Rectal smooth muscle tissue (tissue), 1 donor: ENCODE measurements around the gene OCSTAMP.

ENCODE experiments used
- H3K27ac ChIP-seq: one replicate; pipeline ENCODE4 v1.7.0; 2013; ENCODE audit warnings: low read depth, low read length, inconsistent platforms
- H3K27me3 ChIP-seq: one replicate; pipeline ENCODE4 v1.7.0; 2013; ENCODE audit warnings: low read length; ENCODE audit not compliant: control insufficient read depth, insufficient read depth
- H3K36me3 ChIP-seq: one replicate; pipeline ENCODE4 v1.7.0; 2013; ENCODE audit warnings: low read length; ENCODE audit not compliant: control insufficient read depth, insufficient read depth
- H3K4me1 ChIP-seq: one replicate; pipeline ENCODE4 v1.7.0; 2013; ENCODE audit warnings: low read length; ENCODE audit not compliant: control insufficient read depth, insufficient read depth
- H3K4me3 ChIP-seq: one replicate; pipeline ENCODE4 v1.7.0; 2013; ENCODE audit warnings: low read length
- H3K9ac ChIP-seq: one replicate; pipeline ENCODE4 v1.7.0; 2013; ENCODE audit warnings: low read length

The OCSTAMP gene

DNA sequence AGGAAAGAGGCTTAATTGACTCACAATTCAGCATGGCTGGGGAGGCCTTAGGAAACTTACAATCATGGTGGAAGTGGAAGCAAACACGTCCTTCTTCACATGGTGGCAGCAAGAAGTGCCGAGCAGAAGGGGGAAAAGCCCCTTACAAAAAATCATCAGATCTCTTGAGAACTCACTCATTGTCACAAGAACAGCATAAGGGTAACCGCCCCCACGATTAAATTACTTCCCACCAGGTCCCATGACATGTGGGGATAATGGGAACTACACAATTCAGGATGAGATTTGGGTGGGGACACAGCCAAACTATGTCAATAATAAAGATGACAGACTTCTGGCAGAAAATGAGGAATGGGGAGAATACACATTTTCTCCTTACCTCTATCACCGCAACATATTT is 20.5 kb upstream of the OCSTAMP start:
- Histone ChIP-seq H3K27ac (no peak overlapping the region), H3K36me3 (no peaks in the 10 kb centered on the region), H3K4me3 (no peak overlapping the region), H3K4me1 (peaks cover 4% of the 10 kb centered on the region), H3K9ac (no peak overlapping the region), H3K27me3 (no peaks in the 10 kb centered on the region)

DNA sequence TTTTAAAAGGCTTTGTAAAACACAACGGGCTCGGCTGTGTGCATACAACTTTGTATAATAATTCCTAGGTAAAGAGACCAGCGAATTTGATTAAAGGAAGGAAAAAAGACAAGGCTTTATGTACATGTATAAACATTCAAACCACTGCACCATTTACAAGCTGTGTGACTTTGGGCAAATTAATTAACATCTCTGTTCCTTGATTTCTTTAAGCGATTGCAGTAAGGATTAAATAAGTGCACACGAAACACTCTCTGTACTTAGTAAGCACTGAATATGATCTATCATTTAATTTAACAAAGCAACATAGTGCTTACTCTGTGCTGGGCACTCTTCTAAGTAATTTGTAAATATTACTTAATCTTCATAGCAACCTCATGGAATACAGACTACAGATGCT is 19.5 kb upstream of the OCSTAMP start:
- H3K4me1 ChIP-seq, result peaks cover 4% of the 10 kb centered on the region
- H3K36me3 ChIP-seq, result no peaks in the 10 kb centered on the region
- H3K27ac ChIP-seq, result no peak overlapping the region
- H3K27me3 ChIP-seq, result no peaks in the 10 kb centered on the region
- no peak overlapping the region for H3K9ac ChIP-seq
- no peak overlapping the region for H3K4me3 ChIP-seq

DNA sequence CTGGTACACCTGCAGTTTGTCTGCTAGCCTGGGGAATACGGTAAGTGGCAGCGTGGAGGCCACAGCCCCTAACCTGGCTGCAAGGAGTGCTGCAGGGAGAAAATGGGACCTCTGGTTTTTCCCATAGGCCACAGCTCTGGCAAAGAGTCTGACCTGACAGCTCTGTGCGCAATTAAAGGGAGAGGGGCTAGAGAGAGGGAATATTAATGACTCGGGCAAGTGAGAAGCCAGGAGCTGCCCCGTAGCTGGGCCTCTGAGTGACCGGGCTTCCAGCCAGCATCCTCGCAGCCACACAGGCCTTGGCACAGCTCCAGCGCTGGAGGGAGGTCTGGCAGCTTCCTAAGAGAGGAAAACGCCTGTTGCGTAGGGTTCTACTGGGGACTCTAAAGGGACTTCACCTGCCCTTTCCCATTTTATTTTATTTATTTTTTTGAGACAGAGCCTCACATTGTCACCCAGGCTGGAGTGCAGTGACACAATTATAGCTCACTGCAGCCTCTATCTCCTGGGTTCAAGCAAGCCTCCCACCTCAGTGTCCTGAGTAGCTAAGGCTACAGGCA is 18.2 kb upstream of the OCSTAMP start:
- no peak overlapping the region for H3K9ac ChIP-seq
- no peaks in the 10 kb centered on the region for H3K27me3 ChIP-seq
- no peaks in the 10 kb centered on the region for H3K36me3 ChIP-seq
- H3K4me3 ChIP-seq, result no peak overlapping the region
- no peak overlapping the region for H3K27ac ChIP-seq
- peaks cover 4% of the 10 kb centered on the region for H3K4me1 ChIP-seq

DNA sequence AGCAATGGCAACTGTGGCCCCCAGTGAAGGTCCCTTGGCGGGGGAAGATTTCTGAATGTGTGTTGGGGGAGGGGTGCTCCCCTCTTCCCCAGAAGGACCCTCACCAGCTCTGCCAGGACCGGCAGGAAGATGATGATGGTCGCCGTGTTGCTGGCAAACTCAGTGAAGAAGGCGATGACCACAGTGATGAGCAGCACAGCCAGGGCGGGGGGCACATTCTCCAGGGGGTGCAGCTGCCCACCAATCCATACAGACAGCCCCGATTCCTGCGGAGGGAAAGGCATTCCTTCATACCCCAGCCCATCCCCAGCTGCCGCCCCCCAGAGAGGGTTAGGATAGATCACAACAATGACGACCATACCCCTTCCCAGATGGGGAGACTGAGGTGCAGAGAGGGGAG is 15.7 kb upstream of the OCSTAMP start:
- Histone ChIP-seq H3K9ac (no peak overlapping the region), H3K27me3 (no peaks in the 10 kb centered on the region), H3K27ac (no peak overlapping the region), H3K36me3 (no peaks in the 10 kb centered on the region), H3K4me3 (no peak overlapping the region), H3K4me1 (no peaks in the 10 kb centered on the region)

- Histone ChIP-seq H3K4me3 (no peak overlapping the region), H3K9ac (no peak overlapping the region), H3K27me3 (no peaks in the 10 kb centered on the region), H3K36me3 (no peaks in the 10 kb centered on the region), H3K4me1 (no peaks in the 10 kb centered on the region), H3K27ac (no peak overlapping the region)
Measured at GRCh38 chr20:46564241-46564957, 13.9 kb upstream of the OCSTAMP start.

DNA sequence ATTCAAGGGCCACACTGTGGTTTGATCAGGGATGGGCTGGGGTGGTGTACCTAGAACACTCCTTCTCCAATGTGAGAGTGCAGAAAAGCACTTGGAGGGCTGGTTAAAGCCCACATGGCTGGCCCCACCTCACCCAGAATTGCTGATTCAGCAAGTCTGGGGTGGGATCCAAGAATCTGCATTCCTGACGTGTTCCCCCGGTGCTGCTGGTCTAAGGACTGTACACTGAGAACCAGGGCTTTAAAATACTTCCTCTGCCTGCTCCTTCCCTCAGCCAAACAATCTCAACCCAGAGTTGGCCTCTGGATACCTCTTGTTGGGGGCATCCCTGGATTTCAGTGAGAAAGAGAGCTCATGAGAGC is 13.4 kb upstream of the OCSTAMP start:
- no peaks in the 10 kb centered on the region for H3K4me1 ChIP-seq
- no peaks in the 10 kb centered on the region for H3K36me3 ChIP-seq
- H3K27me3 ChIP-seq, result no peaks in the 10 kb centered on the region
- no peak overlapping the region for H3K4me3 ChIP-seq
- H3K9ac ChIP-seq, result no peak overlapping the region
- H3K27ac ChIP-seq, result no peak overlapping the region

DNA sequence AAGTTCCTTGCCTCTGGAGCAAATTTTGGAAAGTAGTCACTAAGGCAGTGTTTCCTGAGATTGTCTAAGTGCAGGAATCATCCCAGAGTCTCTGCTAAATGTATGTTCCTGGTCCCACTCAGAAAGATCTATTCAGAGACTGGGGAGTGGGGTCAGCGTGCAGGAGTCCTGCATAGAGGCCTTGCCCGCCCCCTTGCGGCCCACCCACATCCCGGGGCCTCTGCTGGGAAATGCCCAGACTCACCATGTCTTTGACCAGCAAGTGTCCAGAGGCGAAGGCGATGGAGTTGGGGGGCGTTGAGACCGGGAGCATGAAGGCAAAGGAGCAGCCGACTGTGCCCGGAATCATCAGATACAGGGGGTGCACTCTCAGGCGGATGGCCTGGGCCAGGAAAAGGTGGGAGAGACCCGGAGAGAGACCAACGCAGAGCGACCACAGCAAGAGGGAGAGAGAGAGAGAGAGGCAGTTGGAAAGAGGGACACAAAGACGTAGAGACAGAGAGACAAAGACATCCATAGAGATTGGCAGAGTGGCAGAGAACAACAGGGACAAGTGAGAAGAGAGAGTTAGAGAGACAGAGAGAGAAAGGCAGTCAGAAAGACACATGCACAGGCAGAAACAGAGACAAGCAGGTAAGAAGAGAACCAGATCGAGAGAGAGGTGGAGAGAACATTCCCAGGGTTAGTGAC is 12.9 kb upstream of the OCSTAMP start:
- H3K27ac ChIP-seq, result no peak overlapping the region

GRCh38 chr20:46562373-46563169 is 12.1 kb upstream of the OCSTAMP start:
- Histone ChIP-seq H3K9ac (no peak overlapping the region), H3K4me3 (peak overlapping the region; percentile 53)

More for the DNA sequence above, 12.9 kb upstream of the OCSTAMP start:
- Histone ChIP-seq H3K4me1 (no peaks in the 10 kb centered on the region), H3K4me3 (peak overlapping the region; percentile 53), H3K9ac (no peak overlapping the region), H3K36me3 (no peaks in the 10 kb centered on the region), H3K27me3 (no peaks in the 10 kb centered on the region)

DNA sequence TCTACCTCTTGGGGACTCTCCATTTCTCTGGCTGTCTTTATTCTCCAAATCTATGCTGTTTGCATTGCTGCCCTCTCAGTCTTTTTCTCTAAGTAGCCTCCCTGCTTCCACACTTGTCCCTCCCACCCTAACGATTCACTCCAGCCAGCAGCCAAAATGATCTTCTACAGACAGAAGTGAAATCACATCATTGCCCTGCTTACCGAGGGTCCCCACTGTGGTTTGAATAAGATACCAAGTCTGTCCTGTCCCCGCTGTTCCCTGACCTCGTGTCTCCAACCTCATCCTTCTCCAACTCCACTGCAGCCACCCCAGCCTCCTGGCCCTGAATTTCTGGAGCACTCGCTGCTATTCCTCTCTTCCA is 11.5 kb upstream of the OCSTAMP start:
- Histone ChIP-seq H3K4me1 (no peaks in the 10 kb centered on the region), H3K9ac (no peak overlapping the region), H3K27ac (no peak overlapping the region), H3K27me3 (no peaks in the 10 kb centered on the region), H3K36me3 (no peaks in the 10 kb centered on the region), H3K4me3 (peak overlapping the region; percentile 53)

More at GRCh38 chr20:46562373-46563169, 12.1 kb upstream of the OCSTAMP start:
- Histone ChIP-seq H3K36me3 (no peaks in the 10 kb centered on the region), H3K27me3 (no peaks in the 10 kb centered on the region), H3K4me1 (no peaks in the 10 kb centered on the region), H3K27ac (no peak overlapping the region)

DNA sequence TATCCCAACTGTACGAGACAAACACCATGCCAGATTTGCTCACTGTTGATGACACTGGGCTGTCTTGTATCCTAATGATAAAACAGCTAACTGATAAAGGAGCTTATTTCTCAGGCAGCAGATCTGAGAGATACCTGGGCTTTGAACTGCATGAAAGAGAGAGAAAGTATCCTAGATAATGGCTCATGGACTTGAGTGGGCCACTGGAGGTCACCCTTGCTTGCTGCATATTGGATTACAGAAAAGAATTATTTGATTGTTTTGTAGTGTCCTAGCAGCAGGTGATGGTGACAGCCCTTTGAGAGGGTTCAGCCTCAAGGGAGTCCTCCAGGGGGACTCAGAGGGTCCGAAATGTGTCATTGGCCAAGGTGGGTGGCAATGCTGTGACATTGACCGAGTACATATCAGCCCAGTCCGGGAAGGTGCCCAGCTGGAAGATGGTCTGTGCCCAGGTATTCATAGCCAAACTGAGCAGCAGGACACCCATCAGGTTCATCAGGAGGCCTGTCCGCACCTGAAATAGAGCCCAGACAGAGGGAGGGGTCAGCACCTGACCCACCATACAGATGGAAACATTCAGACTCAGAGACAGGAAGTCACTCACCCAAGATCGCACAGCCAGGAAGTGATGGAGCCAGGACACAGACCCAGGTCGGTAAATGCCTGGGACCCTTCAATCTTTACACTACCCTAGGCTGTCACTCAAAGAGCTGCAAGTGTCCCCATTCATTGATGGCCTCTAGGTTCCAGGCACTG is 9.4 kb upstream of the OCSTAMP start:
- H3K4me3 ChIP-seq, result no peak overlapping the region
- no peak overlapping the region for H3K9ac ChIP-seq

DNA sequence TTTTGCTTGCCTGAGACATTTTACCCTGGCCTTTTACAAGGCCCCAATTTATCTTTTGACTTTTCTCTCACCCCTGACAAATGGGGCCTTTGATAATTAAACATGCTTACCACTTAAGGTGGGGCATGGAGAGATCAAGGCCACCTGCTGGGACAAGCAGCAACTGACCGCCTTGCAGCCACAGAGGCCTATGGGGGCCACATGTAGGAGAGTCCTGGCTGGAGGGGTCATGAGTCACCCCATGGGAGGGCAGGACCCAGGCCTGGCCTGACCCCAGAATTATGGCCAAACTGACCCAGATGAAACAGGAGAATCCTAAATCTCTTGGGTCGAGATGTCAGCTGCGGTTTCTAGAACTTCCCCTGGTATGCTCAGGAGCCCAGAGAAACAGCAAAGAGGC is 8.5 kb upstream of the OCSTAMP start:
- Histone ChIP-seq H3K4me3 (no peak overlapping the region), H3K9ac (no peak overlapping the region), H3K36me3 (no peaks in the 10 kb centered on the region), H3K27me3 (no peaks in the 10 kb centered on the region), H3K27ac (no peak overlapping the region), H3K4me1 (no peaks in the 10 kb centered on the region)

More for the DNA sequence above, 9.4 kb upstream of the OCSTAMP start:
- Histone ChIP-seq H3K4me1 (no peaks in the 10 kb centered on the region), H3K36me3 (no peaks in the 10 kb centered on the region), H3K27me3 (no peaks in the 10 kb centered on the region), H3K27ac (no peak overlapping the region)

DNA sequence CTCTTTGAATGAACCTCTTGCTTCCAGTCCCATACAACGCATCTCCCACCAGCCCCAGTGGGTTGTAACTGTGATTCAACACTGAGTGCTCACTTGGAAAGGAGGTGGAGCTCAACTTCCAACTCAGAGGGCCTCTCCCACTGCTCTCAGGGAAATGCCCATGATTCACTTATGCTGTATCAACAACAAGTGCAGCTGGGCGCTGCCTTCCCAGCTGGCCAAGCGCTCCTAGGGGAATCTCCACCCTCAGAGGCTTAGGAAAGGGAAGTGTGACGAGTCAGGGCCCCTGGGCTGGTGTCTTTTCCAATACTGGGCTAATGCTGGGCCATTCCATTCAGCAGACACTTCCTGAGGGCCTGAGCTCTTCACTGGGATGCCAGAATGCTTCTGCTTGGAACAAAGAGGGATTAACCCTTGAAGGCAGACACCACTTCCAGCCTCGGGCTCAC is 8.1 kb upstream of the OCSTAMP start:
- Histone ChIP-seq H3K27me3 (no peaks in the 10 kb centered on the region), H3K36me3 (no peaks in the 10 kb centered on the region), H3K4me3 (no peak overlapping the region), H3K4me1 (no peaks in the 10 kb centered on the region), H3K27ac (no peak overlapping the region), H3K9ac (no peak overlapping the region)
